Rectal smooth muscle tissue (tissue), 1 donor: ENCODE measurements around the gene CAPN8.

Experiments
- H3K27ac ChIP-seq: one replicate; pipeline ENCODE4 v1.7.0; 2013; ENCODE audit warnings: low read depth, low read length, inconsistent platforms
- H3K27me3 ChIP-seq: one replicate; pipeline ENCODE4 v1.7.0; 2013; ENCODE audit warnings: low read length; ENCODE audit not compliant: control insufficient read depth, insufficient read depth
- H3K36me3 ChIP-seq: one replicate; pipeline ENCODE4 v1.7.0; 2013; ENCODE audit warnings: low read length; ENCODE audit not compliant: control insufficient read depth, insufficient read depth
- H3K4me1 ChIP-seq: one replicate; pipeline ENCODE4 v1.7.0; 2013; ENCODE audit warnings: low read length; ENCODE audit not compliant: control insufficient read depth, insufficient read depth
- H3K4me3 ChIP-seq: one replicate; pipeline ENCODE4 v1.7.0; 2013; ENCODE audit warnings: low read length
- H3K9ac ChIP-seq: one replicate; pipeline ENCODE4 v1.7.0; 2013; ENCODE audit warnings: low read length

CAPN8 gene

DNA sequence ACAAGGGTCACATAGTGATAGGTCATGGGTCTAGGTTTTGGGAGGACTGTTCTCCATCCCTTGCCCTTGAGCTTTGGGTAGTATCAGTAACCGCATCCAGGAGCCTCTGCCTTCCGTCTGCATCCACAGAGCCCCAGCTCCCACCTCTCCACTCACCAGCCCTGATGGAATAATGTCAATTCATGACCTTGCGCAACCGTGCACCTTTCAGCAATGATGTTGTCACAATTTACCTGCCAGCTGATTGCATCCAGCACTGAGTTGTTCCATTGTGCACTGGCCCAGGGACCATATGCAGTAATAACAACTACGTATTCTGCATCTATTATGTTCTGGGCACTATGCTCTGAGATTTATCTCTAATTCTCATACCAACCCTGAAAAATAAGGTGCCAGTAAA is 1.4 kb downstream of the CAPN8 start:
- Histone ChIP-seq H3K4me1 (no peaks in the 10 kb centered on the region), H3K36me3 (no peaks in the 10 kb centered on the region), H3K27me3 (no peaks in the 10 kb centered on the region), H3K27ac (no peak overlapping the region), H3K4me3 (no peak overlapping the region), H3K9ac (no peak overlapping the region)

DNA sequence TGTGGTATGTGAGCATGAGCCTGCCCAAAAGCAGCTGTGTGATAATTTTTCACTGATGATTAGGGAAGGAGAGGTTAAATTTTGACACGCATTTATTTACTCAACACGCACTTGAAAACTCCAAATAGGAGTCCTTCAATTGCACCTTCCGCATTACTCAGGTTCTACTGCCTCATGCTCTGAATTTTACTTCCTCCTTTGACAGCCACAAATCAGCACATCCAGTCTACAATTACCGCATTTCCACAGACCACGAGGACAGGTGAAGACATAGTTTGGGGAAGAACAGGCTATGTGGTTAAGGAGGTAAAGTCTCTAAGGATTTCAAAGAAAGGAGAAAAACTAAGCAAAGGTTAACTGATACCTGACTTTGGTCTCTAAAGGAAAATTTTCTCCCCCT is 2.6 kb downstream of the CAPN8 start:
- Histone ChIP-seq H3K27ac (no peak overlapping the region), H3K9ac (no peak overlapping the region), H3K4me1 (no peaks in the 10 kb centered on the region), H3K27me3 (no peaks in the 10 kb centered on the region), H3K4me3 (no peak overlapping the region), H3K36me3 (no peaks in the 10 kb centered on the region)

DNA sequence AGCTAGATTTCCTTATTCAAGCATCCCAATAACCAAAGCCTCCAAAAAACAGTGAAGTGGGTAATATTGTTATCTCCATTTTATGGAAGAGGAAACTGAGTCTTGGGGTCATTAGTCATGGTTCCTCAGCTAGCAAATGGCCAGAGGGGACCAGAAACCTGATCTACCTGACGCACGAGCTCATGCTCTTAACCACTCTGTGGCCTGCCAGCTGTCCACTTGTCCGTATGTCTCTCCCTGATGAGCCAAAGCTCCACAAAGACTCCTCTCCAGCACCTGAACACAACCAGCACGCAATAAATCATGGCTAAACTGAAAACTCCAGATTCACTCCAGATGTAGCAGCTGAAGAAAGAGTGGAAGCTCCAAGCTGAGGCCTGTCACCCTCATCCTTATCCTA is 5.8 kb downstream of the CAPN8 start:
- H3K9ac ChIP-seq = no peak overlapping the region
- H3K4me3 ChIP-seq = no peak overlapping the region
- H3K4me1 ChIP-seq = no peaks in the 10 kb centered on the region
- no peaks in the 10 kb centered on the region for H3K36me3 ChIP-seq
- no peaks in the 10 kb centered on the region for H3K27me3 ChIP-seq
- H3K27ac ChIP-seq = no peak overlapping the region

DNA sequence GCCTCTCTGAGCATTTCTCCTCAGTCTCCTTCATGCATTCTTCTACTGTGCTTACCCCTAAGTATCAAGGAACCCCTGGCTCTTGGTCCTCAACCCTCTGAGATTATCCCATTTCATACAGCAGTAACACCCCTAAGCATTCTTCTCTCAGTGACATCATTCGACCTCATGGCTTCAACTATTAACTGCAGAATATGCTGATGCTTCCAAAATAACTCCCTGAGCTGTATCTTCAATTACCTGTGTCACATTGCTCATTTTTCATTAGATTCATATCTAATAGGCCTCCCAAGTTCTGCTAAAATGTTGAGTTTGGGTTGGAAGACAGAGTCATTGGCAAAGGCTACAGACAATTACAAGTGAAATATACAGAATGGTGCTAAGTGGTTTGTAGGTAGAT is 7.5 kb downstream of the CAPN8 start:
- no peaks in the 10 kb centered on the region for H3K36me3 ChIP-seq
- no peak overlapping the region for H3K4me3 ChIP-seq
- no peak overlapping the region for H3K9ac ChIP-seq
- no peaks in the 10 kb centered on the region for H3K4me1 ChIP-seq
- no peak overlapping the region for H3K27ac ChIP-seq
- H3K27me3 ChIP-seq = no peaks in the 10 kb centered on the region

DNA sequence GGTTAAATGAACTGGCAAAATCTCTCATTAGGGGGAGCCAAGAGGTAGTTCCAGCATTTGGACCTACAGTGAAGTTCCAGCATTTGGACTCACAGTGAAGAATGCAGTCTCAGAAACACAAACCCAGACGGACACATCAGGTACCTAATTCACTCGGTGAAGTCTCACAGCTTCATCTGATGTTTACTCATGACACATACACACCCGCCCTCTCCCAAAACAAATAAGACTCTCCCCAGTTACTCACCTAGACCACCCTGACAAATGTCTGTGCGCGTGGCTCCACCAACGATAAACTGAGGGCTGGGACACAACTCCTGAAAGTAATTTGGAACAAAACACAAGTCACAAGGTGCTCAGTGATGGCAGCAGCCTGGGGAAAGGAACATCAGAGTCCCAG is 11.4 kb downstream of the CAPN8 start:
- no peaks in the 10 kb centered on the region for H3K36me3 ChIP-seq
- H3K4me1 ChIP-seq = no peaks in the 10 kb centered on the region
- H3K27ac ChIP-seq = no peak overlapping the region
- H3K27me3 ChIP-seq = no peaks in the 10 kb centered on the region
- no peak overlapping the region for H3K4me3 ChIP-seq
- H3K9ac ChIP-seq = no peak overlapping the region

DNA sequence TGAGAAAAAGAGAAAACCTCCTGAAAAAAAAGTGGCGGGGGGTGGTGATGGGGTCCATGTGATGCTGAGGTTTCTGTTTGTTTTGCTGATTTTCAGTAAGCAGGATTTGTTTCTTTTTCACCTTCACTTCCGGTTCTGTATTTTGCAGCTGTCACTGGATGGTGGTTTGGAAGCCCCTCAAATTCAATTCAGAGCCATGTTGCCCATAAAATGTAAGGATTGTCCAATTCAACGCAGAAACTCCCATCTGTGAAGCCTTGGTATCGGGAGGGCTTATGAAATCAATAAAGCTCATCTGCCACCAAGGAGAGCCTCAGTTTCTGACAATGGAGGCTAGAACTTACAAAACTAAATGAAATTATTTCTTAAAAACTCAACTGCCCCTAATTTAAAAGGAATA is 12.1 kb downstream of the CAPN8 start:
- H3K36me3 ChIP-seq = no peaks in the 10 kb centered on the region
- H3K9ac ChIP-seq = no peak overlapping the region
- no peaks in the 10 kb centered on the region for H3K27me3 ChIP-seq
- H3K4me1 ChIP-seq = no peaks in the 10 kb centered on the region
- H3K27ac ChIP-seq = no peak overlapping the region
- H3K4me3 ChIP-seq = no peak overlapping the region

DNA sequence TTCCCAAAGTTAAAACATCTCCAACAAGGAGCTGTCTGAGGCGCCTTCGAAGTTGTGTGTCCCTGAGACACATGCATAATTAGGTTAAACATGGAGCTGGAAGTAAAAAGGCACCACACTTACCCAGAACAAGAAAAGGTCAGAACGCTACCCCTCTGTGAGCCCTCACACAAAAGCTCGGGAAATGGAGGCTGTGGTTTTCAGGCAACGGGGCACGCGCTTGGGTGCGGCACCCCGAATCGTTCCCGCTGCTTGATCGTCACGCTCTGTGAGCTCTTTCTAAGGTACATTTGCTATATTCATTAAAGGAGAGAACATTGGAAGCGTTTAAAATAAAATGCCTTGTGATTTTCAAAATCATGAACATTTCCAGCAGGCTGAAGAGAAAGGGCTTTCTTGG is 12.5 kb downstream of the CAPN8 start:
- H3K36me3 ChIP-seq = no peaks in the 10 kb centered on the region
- no peak overlapping the region for H3K4me3 ChIP-seq
- no peak overlapping the region for H3K27ac ChIP-seq
- H3K27me3 ChIP-seq = no peaks in the 10 kb centered on the region
- H3K4me1 ChIP-seq = no peaks in the 10 kb centered on the region
- no peak overlapping the region for H3K9ac ChIP-seq

DNA sequence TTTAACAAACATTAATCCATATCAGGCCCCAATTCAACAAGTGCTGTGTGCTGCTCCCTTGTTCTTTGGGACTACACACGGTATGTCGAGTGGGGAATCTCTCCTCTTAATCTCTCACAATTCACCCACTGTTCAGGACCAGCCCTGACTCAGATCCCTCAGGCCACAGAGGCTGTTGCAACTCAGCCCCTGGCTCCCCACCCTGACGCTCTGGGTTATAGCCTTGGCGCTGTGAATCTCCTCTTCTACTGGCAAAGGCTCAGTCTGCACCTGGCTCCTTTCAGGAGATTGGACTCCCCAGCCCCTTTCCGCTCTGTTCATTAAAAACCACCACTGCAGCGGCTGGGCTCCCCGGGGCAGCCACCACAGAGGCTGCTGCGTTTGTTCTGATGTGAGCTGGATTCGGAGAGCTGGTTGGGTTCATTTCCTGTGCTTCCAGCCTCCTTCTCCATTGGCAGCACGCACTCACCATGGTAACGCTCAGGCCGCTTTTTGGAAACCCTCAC is 13.0 kb downstream of the CAPN8 start:
- Histone ChIP-seq H3K36me3 (no peaks in the 10 kb centered on the region), H3K9ac (no peak overlapping the region), H3K27me3 (no peaks in the 10 kb centered on the region), H3K4me1 (no peaks in the 10 kb centered on the region), H3K4me3 (no peak overlapping the region), H3K27ac (no peak overlapping the region)

DNA sequence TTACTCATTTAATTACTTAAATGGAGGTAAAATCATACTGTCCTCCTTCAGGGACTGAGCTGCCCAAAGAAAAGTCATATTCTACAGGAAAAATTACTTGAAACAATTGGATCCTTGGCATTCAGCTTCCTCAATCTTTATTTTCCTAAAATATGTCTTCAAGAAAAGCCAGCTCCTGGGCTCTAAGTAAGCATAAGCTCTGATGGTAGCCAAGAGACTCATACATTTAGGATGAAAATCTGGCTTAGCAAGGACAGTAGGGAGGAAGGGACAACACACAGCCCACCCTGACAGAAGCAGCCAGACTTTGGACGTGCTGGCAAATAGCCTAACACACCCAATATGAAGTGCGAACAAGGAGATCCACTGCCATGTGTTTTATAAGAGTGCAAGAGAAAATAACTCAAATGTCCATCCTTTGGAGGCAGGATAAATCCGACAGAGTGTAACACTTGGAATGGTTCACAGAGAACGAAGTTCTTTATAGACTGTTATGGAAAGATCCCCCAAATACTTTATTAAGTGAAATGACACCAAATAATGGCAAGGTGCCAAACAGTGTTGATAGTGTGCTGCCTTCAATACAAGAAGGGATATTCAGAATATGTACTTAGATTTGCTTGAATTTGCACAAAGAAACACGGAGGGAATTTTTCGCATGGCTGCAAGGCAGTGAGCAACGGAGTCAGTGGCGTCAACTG is 14.1 kb downstream of the CAPN8 start:
- no peak overlapping the region for H3K9ac ChIP-seq
- H3K27ac ChIP-seq = no peak overlapping the region
- H3K27me3 ChIP-seq = no peaks in the 10 kb centered on the region
- no peaks in the 10 kb centered on the region for H3K4me1 ChIP-seq
- H3K4me3 ChIP-seq = no peak overlapping the region
- H3K36me3 ChIP-seq = no peaks in the 10 kb centered on the region

DNA sequence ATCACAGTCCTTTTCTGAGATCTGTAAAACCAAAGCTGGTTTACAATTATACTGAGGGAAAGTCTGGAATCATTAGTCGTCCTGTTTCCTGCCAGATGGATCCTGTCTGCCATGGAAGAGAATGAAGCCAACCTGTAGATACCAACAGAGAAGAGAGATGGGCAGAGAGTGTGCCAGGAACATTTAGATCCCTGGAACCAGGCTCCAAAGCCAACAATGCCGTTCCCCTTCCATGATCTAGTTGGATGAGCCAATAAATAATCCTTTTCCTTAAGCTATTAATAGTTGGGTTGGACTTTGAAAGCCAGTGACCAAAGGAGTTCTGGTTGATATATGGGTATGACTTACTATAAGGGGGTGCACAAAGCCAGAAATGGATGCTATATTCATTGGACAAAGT is 15.0 kb downstream of the CAPN8 start:
- no peak overlapping the region for H3K27ac ChIP-seq
- H3K27me3 ChIP-seq = no peaks in the 10 kb centered on the region

DNA sequence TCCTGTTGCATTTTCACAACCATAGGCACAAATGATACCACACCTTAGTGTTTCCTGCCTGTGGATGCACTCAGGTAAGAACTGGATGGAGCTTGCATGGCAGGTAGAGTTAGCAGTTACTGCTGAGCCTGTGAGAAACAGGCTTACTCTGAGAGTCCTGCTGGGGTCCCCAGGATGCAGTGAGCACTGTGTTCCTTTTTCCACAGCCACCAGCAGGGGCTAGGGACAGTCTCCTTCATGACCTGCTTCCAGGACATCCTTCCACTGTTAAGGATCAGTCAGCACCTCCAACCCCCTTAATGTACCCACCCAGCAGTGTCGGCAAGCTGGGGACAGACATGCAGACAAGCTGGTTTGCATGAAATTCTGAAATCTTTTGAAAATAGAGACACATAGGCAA is 16.3 kb downstream of the CAPN8 start:
- no peak overlapping the region for H3K4me3 ChIP-seq
- no peak overlapping the region for H3K9ac ChIP-seq
- no peaks in the 10 kb centered on the region for H3K27me3 ChIP-seq
- no peak overlapping the region for H3K27ac ChIP-seq
- no peaks in the 10 kb centered on the region for H3K4me1 ChIP-seq
- no peaks in the 10 kb centered on the region for H3K36me3 ChIP-seq

More for the DNA sequence above, 15.0 kb downstream of the CAPN8 start:
- Histone ChIP-seq H3K36me3 (no peaks in the 10 kb centered on the region), H3K4me1 (no peaks in the 10 kb centered on the region), H3K4me3 (no peak overlapping the region), H3K9ac (no peak overlapping the region)

DNA sequence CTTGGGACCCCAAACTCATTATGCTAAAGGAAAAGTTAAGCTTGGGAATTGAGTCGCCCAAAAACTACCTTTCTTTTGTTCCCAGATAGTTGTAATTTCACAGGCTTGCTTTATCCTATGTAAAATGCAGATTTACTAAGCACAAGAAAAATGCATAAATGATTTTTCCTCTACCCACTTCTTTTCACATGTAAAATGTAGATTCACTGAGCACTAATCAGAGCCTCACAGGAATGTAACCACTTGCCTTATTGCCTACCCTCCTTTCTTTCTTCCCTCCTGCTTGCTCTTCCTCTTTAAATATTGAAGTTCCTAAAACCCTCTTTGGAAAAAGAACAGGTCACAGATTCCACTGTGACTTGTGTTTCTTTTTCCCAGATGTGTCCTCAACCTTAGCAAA is 18.3 kb downstream of the CAPN8 start:
- Histone ChIP-seq H3K9ac (no peak overlapping the region), H3K27me3 (no peaks in the 10 kb centered on the region), H3K4me1 (no peaks in the 10 kb centered on the region), H3K36me3 (no peaks in the 10 kb centered on the region), H3K27ac (no peak overlapping the region), H3K4me3 (no peak overlapping the region)

DNA sequence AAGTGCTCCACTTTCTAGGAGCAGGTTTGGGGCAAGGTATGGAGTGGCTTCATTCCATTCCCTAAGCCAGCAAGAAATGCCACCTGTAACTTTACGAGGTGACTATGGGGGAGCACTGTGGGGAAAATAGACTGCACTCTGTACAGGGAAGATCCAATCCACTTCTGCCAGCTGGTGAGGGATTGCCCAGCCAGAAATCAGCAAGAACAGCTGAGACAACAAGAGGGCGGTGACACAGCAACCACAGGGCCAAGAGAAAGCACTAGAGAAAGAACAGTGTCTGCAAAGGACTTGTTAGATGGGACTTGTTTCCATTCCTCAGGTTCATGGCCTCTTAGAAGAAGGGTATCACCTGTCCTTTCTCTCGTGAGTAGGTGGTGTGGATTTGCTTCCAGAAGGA is 19.6 kb downstream of the CAPN8 start:
- no peaks in the 10 kb centered on the region for H3K36me3 ChIP-seq
- H3K27ac ChIP-seq = no peak overlapping the region
- no peak overlapping the region for H3K4me3 ChIP-seq
- no peak overlapping the region for H3K9ac ChIP-seq
- H3K4me1 ChIP-seq = no peaks in the 10 kb centered on the region
- H3K27me3 ChIP-seq = no peaks in the 10 kb centered on the region
